ENCODE data around the gene CITED2. TPM values are rescaled to one million over a fixed set of nuclear protein-coding genes. Genes with fewer than 3 reads are reported as not detected.

CITED2 gene
- total RNA-seq, 1 experiment from 2014 or later = 74.4 TPM

GRCh38 chr6:139376017-139376330 lies 1.5 kb upstream of the CITED2 start:
- no peaks in the 10 kb centered on the region for H3K27me3 ChIP-seq (replicated peaks)
- peaks cover 33% of the 10 kb centered on the region for H3K36me3 ChIP-seq
- H3K9me3 ChIP-seq (replicated peaks) = no peaks in the 10 kb centered on the region
- peaks cover 27% of the 10 kb centered on the region for H3K4me1 ChIP-seq (replicated peaks)
- H3K27ac ChIP-seq = peak overlapping the region; percentile 78
- DNase-seq (ENCODE audit: low read depth in 1 of 2, low spot score in 2 of 2) = no peak
- H3K4me3 ChIP-seq = peak overlapping the region; percentile 84

GRCh38 chr6:139375226-139376016 lies 973 bp upstream of the CITED2 start:
- H3K36me3 ChIP-seq = peaks cover 35% of the 10 kb centered on the region

GRCh38 chr6:139373928-139374356 lies 506 bp downstream of the CITED2 start:
- Histone ChIP-seq H3K4me3 (peak overlapping the region; percentile 84), H3K4me1 (replicated peaks) (peaks cover 35% of the 10 kb centered on the region), H3K9me3 (replicated peaks) (no peaks in the 10 kb centered on the region), H3K36me3 (peaks cover 41% of the 10 kb centered on the region), H3K27ac (peak overlapping the region; percentile 89), H3K27me3 (replicated peaks) (no peaks in the 10 kb centered on the region)
- DNase-seq (ENCODE audit: low read depth in 1 of 2, low spot score in 2 of 2) = no peak

More at GRCh38 chr6:139375226-139376016, 973 bp upstream of the CITED2 start:
- Histone ChIP-seq H3K27ac (peak overlapping the region; percentile 89), H3K27me3 (replicated peaks) (no peaks in the 10 kb centered on the region), H3K4me3 (peak overlapping the region; percentile 84), H3K9me3 (replicated peaks) (no peaks in the 10 kb centered on the region), H3K4me1 (replicated peaks) (peaks cover 27% of the 10 kb centered on the region)
- peak; percentile 91 to 96 for DNase-seq (ENCODE audit: low read depth in 1 of 2, low spot score in 2 of 2)

DNA sequence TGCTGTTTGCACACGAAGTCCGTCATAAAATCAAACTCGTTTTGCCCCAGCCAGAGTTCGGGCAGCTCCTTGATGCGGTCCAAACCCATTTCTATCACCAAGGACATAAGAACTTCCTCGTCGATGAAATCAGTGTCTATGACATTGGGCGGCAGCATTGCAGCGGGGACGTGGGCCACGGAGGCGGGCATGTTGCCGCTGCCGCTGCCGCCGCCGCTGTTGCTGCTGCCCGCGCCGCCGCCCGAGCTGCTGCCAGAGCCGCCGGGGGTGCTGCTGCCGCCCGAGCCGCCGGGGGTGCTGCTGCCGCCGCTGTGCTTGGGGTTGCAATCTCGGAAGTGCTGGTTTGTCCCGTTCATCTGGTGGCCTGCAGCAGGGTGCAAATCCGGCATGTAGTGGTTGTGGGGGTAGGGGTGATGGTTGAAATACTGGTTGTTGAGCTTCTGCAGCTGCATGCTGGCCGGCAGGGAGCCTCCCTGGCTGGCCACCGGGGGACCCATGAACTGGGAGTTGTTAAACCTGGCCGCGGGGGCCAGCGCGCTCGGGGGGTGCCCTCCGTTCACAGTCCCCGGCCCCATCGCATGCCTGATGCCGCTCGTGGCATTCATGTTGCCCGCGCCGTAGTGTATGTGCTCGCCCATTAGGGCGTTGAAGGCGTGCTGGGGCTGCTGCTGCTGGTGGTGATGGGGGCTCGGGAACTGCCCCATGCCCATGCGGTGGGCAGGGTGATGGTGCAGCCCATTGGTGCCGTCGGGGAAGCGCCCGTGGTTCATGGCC lies 1.1 kb downstream of the CITED2 start:
- Histone ChIP-seq H3K27me3 (replicated peaks) (no peaks in the 10 kb centered on the region), H3K9me3 (replicated peaks) (no peaks in the 10 kb centered on the region), H3K4me1 (replicated peaks) (peaks cover 36% of the 10 kb centered on the region), H3K27ac (peak overlapping the region; percentile 89), H3K36me3 (peaks cover 41% of the 10 kb centered on the region), H3K4me3 (peak overlapping the region; percentile 84)
- peak; percentile 56 to 68 for DNase-seq (ENCODE audit: low read depth in 1 of 2, low spot score in 2 of 2)

- peak overlapping the region; percentile 84 for H3K4me3 ChIP-seq
- no peaks in the 10 kb centered on the region for H3K9me3 ChIP-seq (replicated peaks)
- peaks cover 41% of the 10 kb centered on the region for H3K36me3 ChIP-seq
- peak in 1 of 2 experiments; percentile 63 for DNase-seq (ENCODE audit: low read depth in 1 of 2, low spot score in 2 of 2)
- H3K4me1 ChIP-seq (replicated peaks) = peaks cover 36% of the 10 kb centered on the region
- no peaks in the 10 kb centered on the region for H3K27me3 ChIP-seq (replicated peaks)
- H3K27ac ChIP-seq = peak overlapping the region; percentile 89
These were observed 1.9 kb downstream of the CITED2 start for GRCh38 chr6:139372326-139373153.

- peaks cover 41% of the 10 kb centered on the region for H3K36me3 ChIP-seq
- no peak for DNase-seq (ENCODE audit: low read depth in 1 of 2, low spot score in 2 of 2)
- H3K27ac ChIP-seq = 0 out of 2 replicates have a peak overlapping the region, but pooled peaks have one; percentile 32
- H3K4me3 ChIP-seq = peak overlapping the region; percentile 84
- no peaks in the 10 kb centered on the region for H3K27me3 ChIP-seq (replicated peaks)
- peaks cover 34% of the 10 kb centered on the region for H3K4me1 ChIP-seq (replicated peaks)
- H3K9me3 ChIP-seq (replicated peaks) = no peaks in the 10 kb centered on the region
These were observed 2.8 kb downstream of the CITED2 start for GRCh38 chr6:139371421-139372203.

GRCh38 chr6:139370999-139371345 lies 3.5 kb downstream of the CITED2 start:
- H3K27ac ChIP-seq = no peak overlapping the region
- no peak overlapping the region for H3K4me3 ChIP-seq
- no peak for DNase-seq (ENCODE audit: low read depth in 1 of 2, low spot score in 2 of 2)
- no peaks in the 10 kb centered on the region for H3K9me3 ChIP-seq (replicated peaks)
- H3K4me1 ChIP-seq (replicated peaks) = peaks cover 28% of the 10 kb centered on the region
- peaks cover 41% of the 10 kb centered on the region for H3K36me3 ChIP-seq
- no peaks in the 10 kb centered on the region for H3K27me3 ChIP-seq (replicated peaks)

- Histone ChIP-seq H3K27ac (no peak overlapping the region), H3K9me3 (replicated peaks) (no peaks in the 10 kb centered on the region), H3K36me3 (peaks cover 41% of the 10 kb centered on the region), H3K4me3 (no peak overlapping the region), H3K27me3 (replicated peaks) (0 out of 2 replicates have a peak, but pooled peaks cover 2% of the 10 kb centered on the region), H3K4me1 (replicated peaks) (peaks cover 25% of the 10 kb centered on the region)
- no peak for DNase-seq (ENCODE audit: low read depth in 1 of 2, low spot score in 2 of 2)
These were observed 4.0 kb downstream of the CITED2 start for GRCh38 chr6:139370283-139370998.

DNA sequence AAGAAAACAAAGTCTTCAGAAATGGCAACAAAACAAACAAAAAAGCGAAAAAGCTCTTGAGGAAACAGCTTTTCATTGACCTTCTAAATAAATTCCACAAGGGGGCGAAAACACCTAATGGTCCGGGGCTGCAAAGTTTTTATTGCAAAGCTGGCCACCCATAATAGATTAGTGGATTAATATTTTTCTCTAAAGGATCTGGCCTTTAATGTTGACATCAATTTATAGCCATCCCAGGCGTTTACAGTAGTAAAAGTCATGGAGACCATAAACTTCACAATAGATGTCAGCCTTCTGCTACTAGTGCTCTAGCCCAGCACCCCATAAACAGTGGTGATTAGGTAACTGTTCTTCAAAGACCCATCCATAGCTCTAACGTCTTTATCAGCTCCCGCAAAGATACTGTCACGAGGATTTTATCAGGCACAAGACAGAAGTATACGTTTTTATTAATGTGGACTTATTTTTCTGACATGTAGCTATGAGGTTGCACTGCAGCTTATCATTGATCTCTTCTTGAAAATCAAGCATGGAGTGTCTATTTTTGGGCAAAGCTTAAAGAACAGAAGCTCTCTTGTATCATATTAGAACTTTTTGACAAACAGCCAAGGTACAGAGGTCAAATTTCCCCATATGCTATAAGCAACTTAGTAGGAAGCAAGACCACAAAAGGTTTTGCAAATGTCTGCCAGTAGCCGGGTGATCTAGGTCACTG lies 4.7 kb downstream of the CITED2 start:
- H3K27ac ChIP-seq = no peak overlapping the region
- no peaks in the 10 kb centered on the region for H3K9me3 ChIP-seq (replicated peaks)
- H3K4me3 ChIP-seq = no peak overlapping the region

DNA sequence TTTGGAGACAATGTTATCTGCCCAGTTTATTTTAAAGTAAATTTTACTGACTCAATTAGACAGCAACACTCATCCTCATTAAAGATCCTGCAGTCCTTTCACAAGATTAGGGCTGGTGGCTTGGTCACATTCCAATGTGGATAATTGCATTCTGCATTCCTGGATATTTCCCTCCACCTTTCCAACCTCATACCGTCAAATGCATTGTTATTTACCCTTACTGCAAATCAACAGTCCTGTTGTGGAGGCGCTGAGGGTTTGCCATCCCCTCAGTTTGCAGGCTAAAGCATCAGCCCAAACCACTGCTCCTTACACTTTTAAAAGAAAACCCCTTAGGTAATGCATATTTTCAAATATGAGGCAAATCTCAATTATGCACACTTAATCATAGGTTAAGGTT lies 5.4 kb downstream of the CITED2 start:
- Histone ChIP-seq H3K36me3 (peaks cover 37% of the 10 kb centered on the region), H3K27ac (no peak overlapping the region), H3K4me3 (no peak overlapping the region), H3K27me3 (replicated peaks) (0 out of 2 replicates have a peak, but pooled peaks cover 2% of the 10 kb centered on the region), H3K4me1 (replicated peaks) (peaks cover 25% of the 10 kb centered on the region), H3K9me3 (replicated peaks) (no peaks in the 10 kb centered on the region)
- no peak for DNase-seq (ENCODE audit: low read depth in 1 of 2, low spot score in 2 of 2)

More for the DNA sequence above, 4.7 kb downstream of the CITED2 start:
- Histone ChIP-seq H3K27me3 (replicated peaks) (0 out of 2 replicates have a peak, but pooled peaks cover 2% of the 10 kb centered on the region), H3K4me1 (replicated peaks) (peaks cover 25% of the 10 kb centered on the region), H3K36me3 (peaks cover 41% of the 10 kb centered on the region)
- DNase-seq (ENCODE audit: low read depth in 1 of 2, low spot score in 2 of 2) = peak in 1 of 2 experiments; percentile 56

- no peak overlapping the region for H3K4me3 ChIP-seq
- peaks cover 25% of the 10 kb centered on the region for H3K4me1 ChIP-seq (replicated peaks)
- DNase-seq (ENCODE audit: low read depth in 1 of 2, low spot score in 2 of 2) = no peak
- no peak overlapping the region for H3K27ac ChIP-seq
- H3K36me3 ChIP-seq = peaks cover 33% of the 10 kb centered on the region
- 0 out of 2 replicates have a peak, but pooled peaks cover 2% of the 10 kb centered on the region for H3K27me3 ChIP-seq (replicated peaks)
- H3K9me3 ChIP-seq (replicated peaks) = no peaks in the 10 kb centered on the region
These were observed 5.8 kb downstream of the CITED2 start for GRCh38 chr6:139368661-139369060.

- H3K27me3 ChIP-seq (replicated peaks) = 0 out of 2 replicates have a peak, but pooled peaks cover 2% of the 10 kb centered on the region
- H3K4me1 ChIP-seq (replicated peaks) = peaks cover 25% of the 10 kb centered on the region
- H3K27ac ChIP-seq = no peak overlapping the region
- no peak for DNase-seq (ENCODE audit: low read depth in 1 of 2, low spot score in 2 of 2)
- H3K36me3 ChIP-seq = peaks cover 25% of the 10 kb centered on the region
- H3K9me3 ChIP-seq (replicated peaks) = no peaks in the 10 kb centered on the region
- H3K4me3 ChIP-seq = no peak overlapping the region
These were observed 6.6 kb downstream of the CITED2 start for GRCh38 chr6:139367810-139368351.
